ENCODE results near the gene POLL.

The POLL gene

DNA sequence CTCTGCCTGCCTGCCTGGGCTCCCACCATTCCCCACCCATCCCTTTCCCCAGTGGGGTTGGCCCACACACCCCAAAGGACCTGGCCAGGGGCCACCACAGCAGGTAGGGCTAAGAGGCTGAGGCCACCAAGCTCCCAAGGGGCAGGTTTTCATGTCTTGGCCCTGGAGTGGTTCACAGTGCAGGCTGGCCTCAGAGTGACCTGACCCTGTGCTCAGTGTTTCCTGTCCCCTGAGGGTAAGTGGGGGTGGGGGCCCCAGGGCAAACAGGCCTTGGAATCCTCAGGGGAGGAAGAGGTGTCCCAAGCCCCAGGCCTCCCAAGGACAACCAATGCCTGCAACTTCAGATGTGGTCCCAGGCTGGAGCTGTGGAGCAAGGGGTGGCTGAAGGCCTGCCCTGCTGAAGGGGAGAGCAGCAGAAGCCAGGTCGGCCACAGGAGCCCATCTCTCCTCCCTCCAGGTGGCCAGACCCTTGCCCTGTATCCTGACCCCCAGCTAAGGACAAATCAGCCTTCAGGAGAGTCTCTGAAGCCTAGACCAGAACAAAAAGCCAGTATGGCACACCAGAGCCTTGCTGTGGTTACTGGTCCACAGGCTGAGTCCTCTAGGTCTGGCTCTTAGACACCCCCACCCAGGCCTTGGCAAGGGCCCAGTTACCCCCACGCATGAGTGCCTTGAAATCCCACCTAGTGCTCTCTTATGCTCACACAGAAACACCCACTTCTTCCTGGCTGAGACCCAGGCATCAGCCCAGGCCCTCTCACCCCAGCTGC, 27.6 kb downstream of the POLL start:
- no peak for DNase-seq

DNA sequence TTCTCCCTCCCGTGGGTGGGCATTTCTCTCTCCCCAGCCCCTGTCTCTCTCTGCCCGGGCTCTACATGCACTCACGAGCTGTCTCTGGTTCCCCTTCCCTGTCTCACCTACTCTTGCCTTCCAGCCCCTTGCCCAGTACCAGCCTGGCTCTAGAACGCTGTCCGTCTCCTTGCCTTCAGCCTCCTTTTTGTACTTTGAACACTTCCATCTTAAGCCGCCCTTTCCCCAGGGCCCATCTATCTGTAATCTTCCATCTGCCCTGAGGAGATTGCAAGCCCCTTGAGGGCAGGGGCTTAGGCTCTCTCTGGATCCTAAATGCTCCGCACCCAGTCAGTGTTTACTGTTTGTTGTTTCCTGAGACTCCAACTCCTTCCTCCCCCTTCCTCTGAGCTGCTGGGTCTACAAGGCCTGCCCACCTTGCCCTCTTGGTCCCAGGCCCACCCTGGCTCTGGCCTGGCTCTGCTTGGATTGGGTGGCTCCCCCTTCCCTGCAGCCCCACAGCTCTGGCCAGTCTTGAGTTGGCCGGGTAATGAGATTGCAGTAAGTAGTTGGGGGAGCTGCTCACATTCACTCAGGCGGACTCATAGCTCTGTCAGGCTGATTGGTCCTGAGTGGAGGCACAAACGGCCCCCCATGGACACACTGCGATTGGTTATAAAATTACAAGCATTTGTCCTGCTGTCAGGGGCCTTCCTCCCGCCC, 28.3 kb downstream of the POLL start:
- no peak for DNase-seq

DNA sequence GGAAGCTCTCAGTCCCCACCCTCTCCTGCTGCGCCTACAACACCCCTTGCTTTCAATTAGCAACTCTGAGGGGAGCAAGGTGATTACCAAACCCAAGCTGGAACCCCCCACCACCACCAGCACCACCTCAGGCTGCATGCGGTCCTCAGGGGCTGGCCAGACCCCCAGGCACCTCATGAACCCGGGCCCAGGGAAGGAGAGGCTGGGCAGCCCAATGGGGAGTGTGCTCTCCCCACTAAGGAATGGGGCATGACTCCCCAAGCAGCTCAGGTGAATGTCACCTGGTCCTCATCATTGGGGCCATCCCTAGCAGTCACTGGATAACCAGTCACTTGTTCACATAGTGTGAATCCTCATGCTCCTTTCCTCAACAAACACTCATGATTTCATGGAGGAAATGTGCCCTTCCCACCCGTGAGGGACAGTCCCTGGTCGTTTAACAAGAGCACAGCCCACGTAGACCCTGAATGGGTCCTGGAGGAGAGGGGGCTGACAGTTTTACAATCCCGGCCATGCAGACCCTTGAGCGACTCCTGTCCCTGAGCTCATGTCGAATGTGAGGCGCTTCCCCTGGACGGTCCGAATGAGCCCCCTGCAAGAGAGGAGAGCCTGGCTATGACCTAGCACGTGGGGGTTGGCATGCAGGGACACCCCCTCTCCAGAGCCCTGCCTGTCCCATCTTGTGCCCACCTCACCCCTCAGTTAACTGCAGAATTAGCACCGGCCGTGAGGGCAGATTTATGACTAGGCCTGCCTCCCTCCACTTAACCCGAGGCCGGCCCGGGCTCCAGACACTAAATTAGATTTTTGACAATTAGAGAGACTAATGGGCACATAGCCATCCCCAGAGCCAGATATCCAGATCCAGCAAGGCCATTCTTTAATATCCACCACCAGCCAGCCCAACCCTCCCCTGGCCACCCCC, 29.1 kb downstream of the POLL start:
- DNase-seq, result no peak

DNA sequence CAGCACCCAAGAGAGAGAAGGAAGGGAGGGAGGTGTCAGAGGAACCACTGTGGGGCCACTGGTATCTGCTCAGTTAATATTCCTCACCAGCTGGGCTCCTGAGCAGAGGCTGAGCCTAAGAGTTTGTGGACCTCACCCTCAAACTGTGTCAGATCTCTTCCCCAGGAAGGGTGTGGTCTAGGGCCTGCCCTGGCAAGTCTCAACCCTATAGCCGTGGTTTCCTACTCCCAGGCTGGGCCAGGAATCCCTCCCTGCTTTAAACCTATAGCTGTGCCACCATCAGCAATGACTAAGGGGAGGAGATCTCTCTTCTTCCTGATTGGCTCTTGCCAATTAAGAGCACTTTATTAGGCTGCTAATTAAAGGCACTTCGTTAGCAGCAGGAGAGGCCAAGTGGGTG, 29.9 kb downstream of the POLL start:
- DNase-seq, result no peak

DNA sequence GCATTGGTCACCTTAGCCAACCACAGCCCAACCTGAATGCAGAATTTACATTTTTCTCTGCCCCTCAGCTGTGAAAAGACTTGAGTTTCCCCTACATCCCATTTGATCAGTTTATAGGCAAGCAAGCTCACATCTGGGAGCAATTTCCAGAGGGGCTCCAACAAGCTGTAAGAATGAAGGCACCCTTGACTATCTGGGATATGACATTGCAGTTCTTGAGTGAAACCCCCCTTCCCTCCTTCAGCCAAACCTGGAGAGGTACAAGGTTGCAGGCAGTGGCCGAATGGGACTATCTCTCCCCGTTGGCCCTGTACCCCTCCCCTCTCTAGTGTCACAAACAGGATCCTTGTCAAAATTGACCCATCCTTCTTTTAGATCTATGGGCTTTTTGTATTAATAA, 30.5 kb downstream of the POLL start:
- DNase-seq, result no peak

DNA sequence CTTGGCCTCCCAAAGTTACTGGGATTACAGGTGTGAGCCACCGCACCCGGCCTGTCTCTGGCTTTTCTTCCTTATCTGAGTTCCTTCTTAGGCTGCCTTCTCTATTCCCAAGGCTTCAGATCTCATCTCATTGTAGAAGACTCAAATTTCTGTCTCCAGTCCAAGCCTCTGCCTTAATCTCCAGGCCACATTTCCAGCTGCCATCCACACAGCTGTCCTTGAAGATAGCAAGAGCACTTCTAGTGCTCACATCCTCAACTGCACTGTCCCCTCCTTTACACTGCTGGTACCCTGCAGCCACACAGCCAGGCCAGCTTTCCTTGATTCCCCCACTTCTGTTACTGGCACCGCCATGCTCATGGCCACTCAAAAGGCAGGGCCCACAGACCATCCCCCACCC, 35.6 kb downstream of the POLL start:
- no peak for DNase-seq

DNA sequence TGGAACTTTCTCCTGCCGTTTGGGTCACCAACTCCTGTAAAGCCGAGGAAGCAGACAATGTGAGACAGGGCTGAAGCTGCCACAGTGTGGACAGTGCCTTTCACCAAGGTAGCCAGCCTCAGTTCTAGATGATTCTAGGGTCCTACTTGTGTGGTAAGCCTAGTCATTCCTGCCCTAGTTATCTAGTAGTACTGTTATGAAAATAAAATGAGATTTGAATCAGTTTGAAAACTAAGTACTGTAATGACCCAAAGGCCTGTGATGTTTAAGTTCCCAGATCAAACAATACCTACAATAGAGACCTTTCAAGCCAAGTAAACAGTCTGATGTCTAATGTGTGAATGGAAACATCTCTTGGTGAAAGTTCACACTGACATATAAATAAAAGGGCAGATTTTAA, 37.1 kb downstream of the POLL start:
- DNase-seq, result no peak

DNA sequence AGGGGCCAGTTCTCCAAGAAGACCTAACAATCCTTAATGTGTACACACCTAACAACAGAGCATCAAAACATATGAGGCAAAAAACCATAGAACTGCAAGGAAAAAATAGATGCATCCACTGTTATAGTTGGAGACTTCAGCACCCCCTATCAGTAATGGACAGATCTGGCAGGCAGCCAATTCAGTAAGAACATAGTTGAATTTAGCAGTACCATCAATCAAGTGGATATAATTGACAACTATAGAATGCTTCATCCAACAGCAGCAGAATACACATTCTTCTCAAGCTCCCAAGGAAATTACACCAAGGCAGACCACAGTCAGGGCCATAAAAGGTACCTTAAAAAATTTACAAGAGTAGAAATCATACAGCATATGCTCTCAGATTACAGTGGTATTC, 42.2 kb downstream of the POLL start:
- DNase-seq, result no peak

DNA sequence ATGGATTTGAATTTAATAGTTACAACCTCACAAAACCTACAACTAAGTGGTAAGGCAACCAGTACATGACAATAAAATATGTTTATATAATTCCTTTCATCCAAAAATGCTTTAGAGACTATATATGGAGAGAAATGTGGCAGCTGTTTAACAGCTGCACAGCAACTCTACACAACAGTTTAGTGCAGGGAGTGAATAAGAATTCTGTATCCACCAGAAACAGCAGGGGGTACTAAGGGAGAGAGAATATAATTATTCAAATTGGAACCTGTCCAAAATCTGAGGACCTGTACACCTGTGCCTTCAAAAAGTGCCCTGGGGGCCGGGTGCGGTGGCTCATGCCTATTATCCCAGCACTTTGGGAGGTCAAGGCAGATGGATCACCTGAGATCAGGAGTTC, 49.6 kb downstream of the POLL start:
- no peak for DNase-seq

DNA sequence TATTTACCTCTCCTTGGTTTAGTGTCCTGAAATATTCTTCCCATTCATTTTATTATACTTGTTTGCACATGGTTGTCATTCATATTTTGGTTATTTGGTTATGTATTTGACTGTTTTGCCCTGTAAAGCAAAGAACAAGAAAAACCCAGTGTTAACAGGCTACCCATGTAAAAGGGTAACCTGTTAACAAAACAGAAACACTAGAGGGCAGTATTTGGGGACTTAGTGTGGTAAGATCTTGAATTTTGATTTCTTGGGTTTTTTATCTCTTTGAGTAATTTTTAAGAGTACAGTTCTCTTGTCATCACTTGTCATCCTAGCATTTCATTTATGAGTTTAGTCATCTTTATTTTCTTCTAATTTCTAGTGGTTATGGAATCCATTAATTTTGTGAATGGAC, 51.3 kb downstream of the POLL start:
- no peak for DNase-seq

DNA sequence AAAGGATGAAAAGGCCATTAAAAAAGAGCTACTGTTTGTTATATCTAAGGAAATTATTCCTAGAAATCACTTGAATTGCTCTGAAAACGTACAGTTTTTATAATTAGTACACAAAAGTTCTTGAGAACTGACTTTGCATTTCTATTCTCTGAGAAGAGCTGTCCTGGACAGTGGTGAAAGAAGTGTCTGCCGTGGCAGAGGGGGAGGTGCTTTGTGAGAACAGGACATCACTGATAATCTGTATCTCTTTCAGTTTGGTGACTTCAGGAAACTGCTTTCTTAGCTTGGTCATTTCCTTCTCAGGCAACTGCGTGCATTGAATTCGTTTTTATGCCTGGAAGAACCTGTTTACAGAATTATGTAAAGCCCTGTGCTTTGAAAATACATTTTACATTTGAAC, 52.1 kb downstream of the POLL start:
- no peak for DNase-seq

DNA sequence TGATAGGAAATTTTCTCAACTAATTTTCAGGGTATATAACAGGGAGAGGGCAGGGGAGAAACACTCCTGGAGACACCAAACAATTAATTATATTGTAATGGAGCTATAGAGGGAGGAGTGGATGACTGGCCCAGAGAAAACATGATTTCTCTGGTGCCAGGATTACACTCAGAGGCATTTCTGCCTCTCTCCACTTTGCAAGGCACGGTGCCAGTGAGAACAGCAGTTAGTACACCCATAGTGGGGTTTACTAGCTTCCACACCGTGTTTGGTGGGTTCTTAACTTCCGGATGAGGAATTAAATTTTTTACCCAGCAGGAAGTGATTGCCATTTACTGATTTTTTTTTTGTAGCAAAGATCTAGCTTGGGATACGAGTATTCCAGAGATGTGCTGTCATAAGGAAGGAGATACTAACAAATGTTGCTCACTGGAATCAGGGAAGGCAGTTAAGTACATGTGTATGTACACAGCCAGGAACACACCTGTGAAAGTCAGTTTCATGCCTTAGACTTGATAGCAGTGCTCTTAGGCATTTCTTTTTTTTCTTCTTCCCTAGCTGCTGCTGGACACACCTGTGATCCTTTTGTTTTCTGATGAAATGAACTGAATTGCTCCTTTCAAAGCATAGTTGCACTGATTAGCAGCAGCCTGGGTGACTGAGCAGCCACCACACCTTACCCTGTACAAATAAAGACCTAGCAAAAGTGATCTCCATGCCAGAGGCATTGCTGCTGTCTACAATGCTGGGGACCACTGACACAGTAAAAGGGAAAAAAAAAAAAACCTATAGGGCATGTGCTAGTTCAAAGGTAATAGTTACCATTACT, 58.1 kb downstream of the POLL start:
- DNase-seq, result no peak

DNA sequence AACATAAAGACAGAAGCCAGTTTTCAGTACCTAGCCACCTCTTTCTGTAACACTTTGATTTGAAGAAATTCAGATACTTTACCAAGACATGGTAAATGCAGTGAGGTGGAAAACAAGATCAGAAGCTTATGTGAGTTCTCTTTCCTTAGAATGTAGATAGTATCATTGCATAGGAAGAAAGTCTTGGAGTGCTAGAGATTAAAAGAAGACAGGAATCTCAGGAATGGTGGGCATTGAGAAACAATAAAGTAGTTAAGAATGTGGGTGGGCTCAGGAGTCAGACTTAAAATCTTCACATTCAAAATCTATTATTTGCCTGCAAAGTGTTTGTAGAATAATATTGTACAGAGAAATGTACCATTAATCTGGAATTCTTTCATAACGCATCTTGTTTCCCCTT, 58.9 kb downstream of the POLL start:
- no peak for DNase-seq
